ENCODE results near the gene SYDE2.

SYDE2 gene

GRCh38 chr1:85134583-85135391 is 66.0 kb downstream of the SYDE2 start:
- CTCF ChIA-PET, result interaction anchor here (1.0 to 2.2 kb wide), 4 partner anchors 9 to 120 kb away, joined by 3 to 5 read pairs (median 4); no protein-coding TSS in a partner anchor

GRCh38 chr1:85133565-85134159 is 67.2 kb downstream of the SYDE2 start:
- DNase-seq (ENCODE audit: extremely low spot score), result no peak
- no peak for TF ChIP-seq CTCF (IDR thresholded peaks at IDR 0.05; ENCODE audit: control extremely low read depth, extremely low read depth, low read depth, missing control alignments)
- ChIA-PET CTCF (interaction anchor here (1.0 to 2.2 kb wide), 4 partner anchors 10 to 121 kb away, joined by 4 to 6 read pairs (median 4); no protein-coding TSS in a partner anchor), POLR2A (no interaction called here)

More at GRCh38 chr1:85134583-85135391, 66.0 kb downstream of the SYDE2 start:
- DNase-seq (ENCODE audit: extremely low spot score), result no peak
- no peak for TF ChIP-seq CTCF (IDR thresholded peaks at IDR 0.05; ENCODE audit: control extremely low read depth, extremely low read depth, low read depth, missing control alignments)
- POLR2A ChIA-PET, result no interaction called here

- CTCF ChIA-PET, result interaction anchor here (1.1 to 2.2 kb wide), 2 partner anchors 23 to 108 kb away, joined by 3 to 5 read pairs; no protein-coding TSS in a partner anchor
- DNase-seq (ENCODE audit: extremely low spot score), result no peak
- POLR2A ChIA-PET, result no interaction called here
- TF ChIP-seq CTCF (IDR thresholded peaks at IDR 0.05; ENCODE audit: control extremely low read depth, extremely low read depth, low read depth, missing control alignments), result no peak
These were observed 68.6 kb downstream of the SYDE2 start for GRCh38 chr1:85132078-85132720.

GRCh38 chr1:85128316-85128715 is 72.5 kb downstream of the SYDE2 start:
- CTCF ChIA-PET, result interaction anchor here (1.4 to 3.0 kb wide), 4 partner anchors 10 to 31 kb away, joined by 3 to 10 read pairs (median 4); no protein-coding TSS in a partner anchor
- POLR2A ChIA-PET, result no interaction called here
- no peak for DNase-seq (ENCODE audit: extremely low spot score)
- no peak for TF ChIP-seq CTCF (IDR thresholded peaks at IDR 0.05; ENCODE audit: control extremely low read depth, extremely low read depth, low read depth, missing control alignments)

- ChIA-PET CTCF (interaction anchor here (0.7 to 1.4 kb wide), 3 partner anchors 9 to 181 kb away, joined by 3 to 4 read pairs (median 3); no protein-coding TSS in a partner anchor), POLR2A (no interaction called here)
- no peak for DNase-seq (ENCODE audit: extremely low spot score)
- no peak for TF ChIP-seq CTCF (IDR thresholded peaks at IDR 0.05; ENCODE audit: control extremely low read depth, extremely low read depth, low read depth, missing control alignments)
These were observed 74.9 kb downstream of the SYDE2 start for GRCh38 chr1:85125891-85126290.

- ChIA-PET POLR2A (no interaction called here), CTCF (no interaction called here)
- no peak for TF ChIP-seq CTCF (IDR thresholded peaks at IDR 0.05; ENCODE audit: control extremely low read depth, extremely low read depth, low read depth, missing control alignments)
- no peak for DNase-seq (ENCODE audit: extremely low spot score)
These were observed 76.7 kb downstream of the SYDE2 start for GRCh38 chr1:85124091-85124490.

Measured in GM10248 (cell line).